ENCODE data around the gene PACS2.
"Not testable (repeated sequence)": the region's sequence is repeated elsewhere in the genome, so short reads cannot be mapped to it uniquely, and the experiment has no call there.

Gene PACS2

DNA sequence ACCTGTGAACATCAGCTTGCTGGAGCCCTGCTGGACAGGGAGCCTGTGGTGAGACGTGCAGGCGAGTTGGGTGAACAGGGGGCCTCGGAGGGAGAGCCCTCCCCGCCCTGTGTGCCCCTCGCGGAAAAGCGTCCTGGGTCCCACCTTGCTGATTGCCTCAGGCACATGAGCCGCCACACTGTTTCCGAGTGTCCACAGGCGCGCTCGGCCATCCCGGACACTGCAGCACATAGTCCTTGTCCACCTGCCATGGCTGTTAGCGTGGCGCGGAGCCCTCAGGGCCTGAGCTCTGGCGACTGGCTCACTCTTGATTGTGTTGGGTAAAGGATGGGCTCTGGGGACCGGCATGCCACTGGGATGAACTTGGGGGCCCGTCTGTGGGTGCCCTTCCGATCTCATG is 40.0 kb downstream of the PACS2 start:
- DNase-seq: no peak

- no peak for DNase-seq
These were observed 40.6 kb downstream of the PACS2 start for GRCh38 chr14:105355049-105355575.

DNA sequence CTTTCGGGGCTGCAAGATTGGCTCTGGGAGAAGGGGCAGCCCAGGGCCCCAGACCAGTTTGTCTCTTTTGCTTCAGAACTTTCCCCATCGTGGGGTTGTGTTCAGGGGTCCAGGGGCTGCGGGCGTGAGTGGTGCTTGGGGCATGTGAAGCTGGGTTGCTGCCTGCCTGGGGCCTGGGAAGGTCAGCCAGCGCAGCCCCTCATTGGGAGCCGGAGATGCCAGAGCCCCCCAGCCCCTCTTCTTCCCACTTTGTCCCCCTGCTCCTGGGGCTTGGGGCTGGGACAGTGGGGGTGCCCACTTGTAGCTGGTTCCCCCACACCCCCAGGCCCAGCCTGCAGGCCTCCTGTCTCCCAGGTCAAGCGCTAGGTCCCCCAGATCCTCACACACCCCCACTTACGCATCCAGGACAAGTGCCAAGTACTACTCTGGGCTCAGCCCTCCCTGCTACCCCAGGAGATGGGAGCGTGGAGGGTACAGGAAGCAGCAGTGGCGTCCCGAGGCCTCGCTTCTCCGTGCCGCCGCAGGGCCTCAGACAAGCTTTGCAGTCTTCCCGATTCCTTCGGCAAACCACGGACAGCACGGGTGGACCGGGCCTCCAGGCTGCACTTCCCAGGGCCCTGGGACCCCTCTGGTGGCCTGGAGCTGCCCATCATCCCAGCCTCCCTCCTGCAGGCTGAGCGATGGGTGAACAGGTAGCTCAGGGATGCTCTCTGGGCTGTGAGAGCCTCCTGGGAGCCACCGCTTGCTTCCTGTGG is 41.5 kb downstream of the PACS2 start:
- DNase-seq: no peak

DNA sequence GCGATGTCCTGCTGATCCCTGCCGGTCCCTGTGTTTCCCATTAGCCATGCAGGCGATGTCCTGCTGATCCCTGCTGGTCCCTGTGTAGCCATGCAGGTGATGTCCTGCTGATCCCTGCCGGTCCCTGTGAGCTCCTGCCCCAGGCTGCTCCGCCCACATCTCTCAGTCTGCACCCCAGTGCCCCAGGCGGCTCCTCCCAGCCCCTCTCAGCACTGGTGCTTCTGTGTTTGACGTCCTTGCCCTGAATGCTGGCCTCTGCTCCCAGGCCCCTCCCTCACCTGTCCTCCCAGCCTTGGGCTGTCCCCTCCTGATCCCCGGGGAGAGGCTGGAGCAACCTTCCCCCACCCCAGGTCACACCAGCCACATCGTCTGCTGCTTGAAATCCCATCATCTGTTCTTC is 42.4 kb downstream of the PACS2 start:
- DNase-seq: no peak

- DNase-seq: no peak
These were observed 43.1 kb downstream of the PACS2 start for GRCh38 chr14:105357626-105358025.

DNA sequence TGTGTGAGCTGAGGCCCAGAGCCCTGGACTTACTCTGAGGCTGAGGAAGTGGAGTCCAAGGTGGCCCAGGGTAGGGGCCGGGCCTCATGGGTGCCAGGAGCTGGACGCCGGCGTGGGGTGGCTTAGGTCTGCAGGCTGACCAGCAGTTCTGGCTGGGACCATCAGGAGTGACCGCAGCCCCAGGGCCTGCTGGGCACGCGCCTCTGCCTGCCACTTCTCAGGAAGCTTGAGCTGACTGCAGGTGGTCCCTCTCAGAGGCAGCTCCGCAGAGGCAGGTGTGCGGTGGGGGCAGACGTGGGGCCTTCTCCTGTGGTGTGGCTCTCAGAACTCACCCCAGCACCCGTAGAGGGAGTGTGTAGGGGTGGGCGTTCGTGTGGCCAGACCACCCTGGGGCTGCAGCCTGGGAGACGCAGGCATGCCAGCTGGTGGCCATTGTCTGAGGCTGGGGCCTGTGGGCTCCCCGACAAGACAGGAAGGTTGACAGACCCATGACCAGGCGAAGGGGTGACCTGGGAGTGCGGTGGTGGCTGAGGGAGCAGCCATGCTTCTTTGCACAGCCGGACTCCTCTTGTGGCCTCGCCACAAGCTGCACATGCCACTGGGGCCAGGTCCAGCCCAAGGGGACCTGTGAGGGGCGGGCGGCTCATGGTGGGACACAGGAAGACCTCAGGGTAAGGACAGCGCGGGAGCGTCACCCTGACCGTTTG is 43.7 kb downstream of the PACS2 start:
- no peak for DNase-seq

DNA sequence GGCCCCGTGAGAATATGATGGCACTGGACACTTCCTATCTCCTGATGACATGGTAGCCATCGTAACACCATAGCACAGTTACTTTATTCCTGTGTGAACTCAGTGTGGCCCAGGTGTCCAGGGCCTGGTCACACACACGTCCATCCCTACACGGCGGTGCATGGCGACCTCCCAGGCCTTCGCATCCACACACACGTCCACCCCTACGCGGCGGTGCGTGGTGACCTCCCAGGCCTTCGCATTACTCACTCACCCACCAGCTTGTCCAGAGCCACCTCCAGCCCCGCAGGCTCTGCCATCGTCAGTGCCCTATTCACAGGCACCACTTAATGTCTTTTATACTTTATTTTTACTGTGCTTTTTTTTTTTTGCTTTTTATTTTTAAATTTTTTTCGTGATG is 44.4 kb downstream of the PACS2 start:
- DNase-seq: no peak

- DNase-seq: not testable (repeated sequence)
These were observed 46.9 kb downstream of the PACS2 start for GRCh38 chr14:105361412-105361811.

- DNase-seq: no peak
These were observed 49.5 kb downstream of the PACS2 start for GRCh38 chr14:105363847-105364708.

GRCh38 chr14:105365101-105365500 is 50.6 kb downstream of the PACS2 start:
- DNase-seq: no peak

DNA sequence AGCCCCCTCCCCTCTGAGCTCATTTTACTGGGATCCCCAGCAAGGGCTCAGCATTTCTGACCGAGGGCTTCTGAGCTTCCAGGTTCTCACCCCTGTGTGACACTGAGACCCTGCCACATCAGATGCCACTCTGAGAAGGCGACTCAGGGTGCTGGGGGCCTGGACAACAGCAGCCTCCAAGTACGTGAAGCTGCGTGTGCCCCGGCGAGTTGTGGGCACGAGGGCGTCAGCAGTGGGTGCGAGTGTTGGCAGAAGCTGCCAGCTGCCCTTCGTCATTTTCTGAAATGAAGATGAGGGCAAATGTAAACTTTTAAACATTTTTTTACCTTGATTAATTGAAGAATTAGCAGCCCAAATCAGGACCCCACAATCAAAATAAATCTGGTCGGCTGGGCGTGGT is 51.1 kb downstream of the PACS2 start:
- no peak for DNase-seq

GRCh38 chr14:105366386-105367074 is 52.0 kb downstream of the PACS2 start:
- no peak for DNase-seq

DNA sequence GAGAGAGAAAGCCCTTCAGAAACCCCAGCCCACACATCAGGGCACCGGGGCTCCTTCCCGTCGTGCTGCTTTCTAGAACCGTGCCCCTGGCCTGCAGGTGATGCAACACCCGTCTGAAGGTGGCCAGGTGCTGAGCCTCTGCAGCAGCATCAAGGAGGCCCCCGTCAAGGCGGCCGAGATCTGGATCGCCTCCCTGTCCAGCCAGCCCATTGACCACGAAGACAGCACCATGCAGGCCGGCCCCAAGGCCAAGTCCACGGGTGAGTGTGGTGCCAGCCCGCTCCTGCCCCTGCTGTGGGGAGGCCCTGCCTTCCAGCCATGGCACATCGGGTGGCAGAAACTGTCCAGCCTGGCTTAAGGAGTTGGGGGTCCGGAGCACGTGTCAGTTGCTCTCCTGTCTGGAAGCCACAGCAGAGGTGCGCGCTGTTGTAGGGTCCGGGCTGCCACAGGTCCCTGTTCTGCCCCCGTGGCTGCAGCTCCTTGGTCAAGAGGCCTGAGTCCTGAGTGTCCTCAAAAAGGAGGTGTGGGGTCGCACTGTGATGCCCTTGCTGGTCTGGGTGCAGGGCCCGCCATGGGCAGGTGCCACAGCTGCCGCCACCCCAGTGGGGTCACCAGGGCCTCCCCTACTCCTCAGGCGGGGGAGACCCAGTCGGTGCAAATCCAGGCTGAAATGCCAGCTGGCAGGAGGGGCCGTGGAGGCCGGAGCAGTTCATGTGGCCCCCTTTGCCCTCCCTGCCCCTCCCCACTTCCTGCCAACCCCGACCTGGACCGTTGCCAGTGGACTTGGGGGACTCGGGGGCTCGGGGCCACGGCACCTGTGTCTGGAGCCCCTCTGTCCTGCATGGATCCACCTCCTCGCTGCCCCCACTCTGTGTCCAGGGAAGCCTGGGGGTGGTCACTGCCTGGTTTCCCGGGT is 52.8 kb downstream of the PACS2 start:
- no peak for DNase-seq

DNA sequence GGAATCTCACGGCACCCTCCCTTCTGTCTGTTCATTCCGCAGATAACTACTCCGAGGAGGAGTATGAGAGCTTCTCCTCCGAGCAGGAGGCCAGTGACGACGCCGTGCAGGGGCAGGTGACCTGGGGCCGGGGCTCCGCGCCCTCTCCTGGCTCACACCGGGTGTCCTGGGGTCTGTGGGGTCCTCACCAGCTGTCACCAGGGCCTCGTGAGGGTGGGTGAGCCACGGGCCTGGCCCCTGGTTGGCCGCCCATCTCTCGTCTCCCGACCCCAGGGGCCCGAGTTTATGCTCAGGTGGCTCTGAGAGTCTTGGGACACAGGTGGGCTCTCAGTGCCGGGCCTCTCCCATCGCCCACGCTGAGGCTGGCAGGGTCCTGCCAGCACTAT is 53.5 kb downstream of the PACS2 start:
- DNase-seq: no peak

DNA sequence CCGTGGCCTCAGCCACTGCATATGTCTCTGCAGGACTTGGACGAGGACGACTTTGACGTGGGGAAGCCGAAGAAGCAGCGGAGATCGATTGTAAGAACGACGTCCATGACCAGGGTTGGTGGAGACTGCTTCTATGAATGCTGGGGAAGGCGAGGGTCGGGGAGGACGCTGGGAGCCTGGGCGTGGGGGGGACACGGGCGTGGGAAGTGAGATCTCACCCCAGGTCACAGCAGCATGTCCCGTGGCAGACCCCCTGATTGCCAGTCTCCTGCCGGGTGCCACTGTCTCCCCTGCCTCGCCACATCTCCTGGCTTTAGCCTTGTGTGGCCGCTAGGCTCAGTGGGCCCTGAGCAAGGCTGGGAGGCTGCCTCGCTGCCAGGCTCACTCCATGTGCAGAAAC is 53.9 kb downstream of the PACS2 start:
- DNase-seq: no peak

DNA sequence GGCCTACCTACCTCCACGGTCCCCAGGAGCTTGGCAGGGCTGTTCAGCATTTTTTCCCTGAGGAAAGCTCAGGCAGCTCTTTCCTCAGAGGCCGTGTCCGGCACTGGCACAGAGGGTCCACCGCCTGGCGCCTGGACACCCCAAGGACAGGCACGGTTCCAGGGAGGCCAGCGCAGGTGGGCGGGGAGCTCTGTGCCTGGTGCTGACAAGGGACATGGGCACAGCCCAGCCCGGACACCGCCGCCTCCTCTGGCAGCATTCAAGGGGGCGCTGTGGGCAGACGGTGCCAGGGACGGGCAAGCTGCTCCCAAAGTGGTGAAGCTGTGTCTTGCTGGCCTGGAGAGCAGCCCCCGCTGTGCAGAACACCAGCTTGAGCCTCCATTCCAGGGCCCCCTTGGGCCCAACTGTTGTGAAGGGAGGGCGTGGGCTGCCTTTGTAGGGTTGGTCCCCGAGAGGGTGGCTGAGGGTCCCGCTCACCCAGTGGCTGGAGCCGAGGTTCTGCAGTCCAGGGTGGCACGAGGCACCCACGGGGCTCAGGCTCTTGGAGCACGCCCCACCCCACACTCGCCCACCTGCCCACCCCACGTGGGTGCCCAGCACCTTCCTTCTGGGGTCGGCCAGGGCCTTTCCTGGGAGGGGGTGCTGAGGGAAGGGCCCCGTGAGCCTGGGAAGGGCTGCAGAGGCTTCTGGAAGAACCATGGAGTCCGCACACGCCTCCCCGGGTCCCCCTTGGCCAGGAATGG is 54.5 kb downstream of the PACS2 start:
- no peak for DNase-seq

DNA sequence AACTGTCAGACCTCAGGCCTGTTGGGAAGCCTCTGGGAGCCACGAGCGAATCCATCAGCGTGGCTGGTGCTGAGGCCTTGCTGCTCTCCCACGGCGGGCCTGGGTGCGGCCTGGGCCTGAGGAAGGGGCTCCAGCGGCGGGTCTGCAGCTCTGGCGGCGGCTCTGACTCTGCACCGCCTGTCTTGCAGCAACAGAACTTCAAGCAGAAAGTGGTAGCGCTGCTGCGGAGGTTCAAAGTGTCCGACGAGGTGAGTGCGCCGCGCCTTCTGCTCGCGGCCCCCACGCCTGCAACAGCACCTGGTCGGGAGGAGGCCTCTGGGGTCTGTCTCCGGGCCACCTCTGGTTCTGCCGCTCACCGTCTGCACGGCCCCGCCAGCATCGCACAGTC is 55.1 kb downstream of the PACS2 start:
- no peak for DNase-seq

GRCh38 chr14:105374389-105374788 is 59.8 kb downstream of the PACS2 start:
- DNase-seq: no peak

DNA sequence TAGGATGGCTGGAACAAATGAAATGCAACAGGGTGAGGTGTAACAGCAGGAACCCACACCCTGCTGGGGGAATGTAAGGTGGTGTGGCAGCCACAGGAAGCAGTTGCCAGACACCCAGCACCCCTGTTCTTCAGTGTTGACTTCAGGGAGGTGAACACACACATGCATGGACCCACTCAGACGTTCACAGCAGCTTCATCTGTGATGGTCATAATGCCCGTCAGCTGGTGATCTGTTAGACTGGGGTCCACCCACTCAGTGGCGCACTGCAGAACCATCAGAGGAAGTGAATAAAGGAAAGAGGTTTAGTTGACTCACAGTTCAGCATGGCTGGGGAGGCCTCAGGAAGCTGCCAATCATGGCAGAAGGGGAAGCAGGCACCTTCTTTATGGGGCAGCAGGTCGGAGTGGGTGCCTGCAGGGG is 61.1 kb downstream of the PACS2 start:
- peak; percentile 36 for DNase-seq

DNA sequence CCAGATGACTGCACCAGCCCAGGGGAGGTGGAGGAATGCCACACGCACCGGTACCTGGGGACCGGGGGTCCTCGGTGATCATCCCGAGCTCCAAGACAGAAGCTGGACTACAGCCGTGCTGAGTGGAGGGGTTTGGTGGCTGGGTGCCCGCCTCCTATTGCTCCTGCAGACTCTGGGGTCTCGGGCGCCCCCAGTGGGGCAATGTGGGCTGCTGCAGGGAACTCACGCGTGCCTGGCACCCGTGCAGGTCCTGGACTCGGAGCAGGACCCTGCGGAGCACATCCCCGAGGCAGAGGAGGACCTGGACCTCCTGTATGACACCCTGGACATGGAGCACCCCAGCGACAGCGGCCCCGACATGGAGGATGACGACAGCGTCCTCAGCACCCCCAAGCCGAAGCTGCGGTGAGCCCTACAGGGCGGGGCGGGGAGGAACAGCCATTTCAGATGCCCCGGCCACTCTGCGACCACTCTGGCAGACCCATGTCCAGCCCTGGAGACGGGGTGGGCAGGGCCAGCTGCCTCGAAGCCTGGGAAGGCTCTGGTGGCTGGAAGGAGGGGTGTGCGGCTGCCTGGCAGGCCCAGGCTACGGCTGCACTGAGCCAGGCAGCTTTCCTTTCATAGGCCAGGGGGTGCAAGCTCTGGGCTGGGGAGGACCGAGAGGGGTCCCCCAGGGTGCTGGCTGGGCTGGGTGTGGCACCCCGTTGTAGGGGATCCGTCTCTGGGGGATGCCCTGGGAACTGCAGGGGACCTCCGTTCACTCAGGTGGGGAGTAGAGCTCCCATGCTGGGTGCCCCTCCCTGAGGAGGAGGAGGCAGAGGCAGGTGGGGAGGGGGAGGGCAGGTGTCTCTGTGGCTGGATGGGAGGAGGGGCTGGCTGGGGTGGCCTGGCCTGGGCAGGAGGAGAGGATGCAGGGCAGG is 62.2 kb downstream of the PACS2 start:
- DNase-seq: no peak

Data from NK-92 treated with Interleukin-12 subunit alpha and Interleukin-12 subunit beta, amount 100 ng/mL, for 24 hours (cell line).